Memory B cell (primary cell): Measurements from ENCODE around the gene DEFB121.
"Not testable (repeated sequence)": the region's sequence is repeated elsewhere in the genome, so short reads cannot be mapped to it uniquely, and the experiment has no call there.

Experiments used
- ATAC-seq: fragments of 150-1000 bp; cut with Tn5 transposase; 2 replicates; pipeline ENCODE4 v1.10.0; 2021; ENCODE audit warnings: low read depth, mild to moderate bottlenecking, moderate library complexity
- DNase-seq, 2 donors: peaks; one replicate each; pipeline ENCODE4 v3.0.0; 2022; ENCODE audit warnings: low spot score in 2 of 2
- H3K27ac Mint-ChIP-seq: one replicate; pipeline ENCODE4 v1.8.0; 2022; ENCODE audit warnings: mild to moderate bottlenecking, moderate library complexity, mixed read lengths
- H3K27me3 Mint-ChIP-seq: one replicate; pipeline ENCODE4 v1.8.0; 2022; ENCODE audit warnings: mixed read lengths
- H3K36me3 Mint-ChIP-seq: one replicate; pipeline ENCODE4 v1.8.0; 2022; ENCODE audit warnings: mild to moderate bottlenecking, mixed read lengths
- H3K4me1 Mint-ChIP-seq: one replicate; pipeline ENCODE4 v1.8.0; 2022; ENCODE audit warnings: mixed read lengths
- H3K4me3 Mint-ChIP-seq: one replicate; pipeline ENCODE4 v1.8.0; 2022; ENCODE audit warnings: mild to moderate bottlenecking, moderate library complexity, mixed read lengths
- H3K9me3 Mint-ChIP-seq: one replicate; pipeline ENCODE4 v1.8.0; 2022; ENCODE audit warnings: mixed read lengths

DEFB121 gene

GRCh38 chr20:31406115-31406514, at the start of gene DEFB121:
Gene DEFB121 (minus strand): TSS chr20:31406215. CDS start chr20:31406152, 63 bp downstream.
- H3K27me3 Mint-ChIP-seq = peaks cover 4% of the 10 kb centered on the region
- H3K27ac Mint-ChIP-seq = no peak within 1 kb of the TSS
- ATAC-seq (no peak), DNase-seq (no peak)
- peaks cover 1% of the 10 kb centered on the region for H3K9me3 Mint-ChIP-seq
- no peak within 1 kb of the TSS for H3K4me3 Mint-ChIP-seq
- H3K4me1 Mint-ChIP-seq = no peaks in the 10 kb centered on the region
- H3K36me3 Mint-ChIP-seq = no peaks in the 10 kb centered on the region

- no peaks in the 10 kb centered on the region for H3K36me3 Mint-ChIP-seq
- H3K9me3 Mint-ChIP-seq = no peaks in the 10 kb centered on the region
- no peak for DNase-seq
- ATAC-seq = no peak
- no peak overlapping the region for H3K27ac Mint-ChIP-seq
- peaks cover 14% of the 10 kb centered on the region for H3K27me3 Mint-ChIP-seq
- no peaks in the 10 kb centered on the region for H3K4me1 Mint-ChIP-seq
- H3K4me3 Mint-ChIP-seq = no peak overlapping the region
Observed at GRCh38 chr20:31454361-31454760, 48.3 kb upstream of the DEFB121 start.

- DNase-seq = no peak
- Mint-ChIP-seq H3K4me1 (no peaks in the 10 kb centered on the region), H3K27ac (no peak overlapping the region), H3K36me3 (no peaks in the 10 kb centered on the region), H3K27me3 (peaks cover 13% of the 10 kb centered on the region), H3K9me3 (peaks cover 3% of the 10 kb centered on the region), H3K4me3 (no peak overlapping the region)
- ATAC-seq = no peak
Observed at GRCh38 chr20:31452575-31452974, 46.6 kb upstream of the DEFB121 start.

- DNase-seq = no peak
Observed at GRCh38 chr20:31449511-31450414, 43.7 kb upstream of the DEFB121 start.

GRCh38 chr20:31446084-31446819, 40.2 kb upstream of the DEFB121 start:
- DNase-seq (no peak), ATAC-seq (no peak)
- Mint-ChIP-seq H3K9me3 (peaks cover 5% of the 10 kb centered on the region), H3K27me3 (peaks cover 5% of the 10 kb centered on the region), H3K4me3 (no peak overlapping the region), H3K36me3 (no peaks in the 10 kb centered on the region), H3K27ac (no peak overlapping the region), H3K4me1 (no peaks in the 10 kb centered on the region)

More at GRCh38 chr20:31449511-31450414, 43.7 kb upstream of the DEFB121 start:
- H3K27ac Mint-ChIP-seq = no peak overlapping the region
- H3K9me3 Mint-ChIP-seq = peaks cover 5% of the 10 kb centered on the region
- H3K4me3 Mint-ChIP-seq = no peak overlapping the region
- H3K4me1 Mint-ChIP-seq = no peaks in the 10 kb centered on the region
- H3K36me3 Mint-ChIP-seq = no peaks in the 10 kb centered on the region
- no peak for ATAC-seq
- peaks cover 11% of the 10 kb centered on the region for H3K27me3 Mint-ChIP-seq

- DNase-seq (no peak), ATAC-seq (no peak)
- Mint-ChIP-seq H3K36me3 (no peaks in the 10 kb centered on the region), H3K27me3 (peaks cover 5% of the 10 kb centered on the region), H3K9me3 (no peaks in the 10 kb centered on the region), H3K4me1 (no peaks in the 10 kb centered on the region), H3K27ac (no peak within 1 kb of the TSS), H3K4me3 (no peak within 1 kb of the TSS)
Observed at GRCh38 chr20:31440012-31440659, 34.1 kb upstream of the DEFB121 start, which contains the start of gene DEFB123. Gene DEFB123 (plus strand): TSS chr20:31440632. CDS start chr20:31440699, 67 bp downstream.

- Mint-ChIP-seq H3K4me3 (no peak overlapping the region), H3K27ac (no peak overlapping the region), H3K36me3 (no peaks in the 10 kb centered on the region), H3K9me3 (peaks cover 4% of the 10 kb centered on the region), H3K4me1 (no peaks in the 10 kb centered on the region), H3K27me3 (peaks cover 4% of the 10 kb centered on the region)
- no peak for ATAC-seq
- DNase-seq = no peak
Observed at GRCh38 chr20:31430568-31431115, 24.6 kb upstream of the DEFB121 start.

- not testable (repeated sequence) for H3K4me1 Mint-ChIP-seq, H3K4me3 Mint-ChIP-seq, ATAC-seq, H3K9me3 Mint-ChIP-seq, DNase-seq, H3K36me3 Mint-ChIP-seq, H3K27me3 Mint-ChIP-seq, H3K27ac Mint-ChIP-seq
Observed at GRCh38 chr20:31427576-31427975, 21.6 kb upstream of the DEFB121 start.

- H3K36me3 Mint-ChIP-seq, DNase-seq, H3K4me3 Mint-ChIP-seq, H3K27me3 Mint-ChIP-seq, ATAC-seq, H3K4me1 Mint-ChIP-seq, H3K27ac Mint-ChIP-seq, H3K9me3 Mint-ChIP-seq: not testable (repeated sequence)
Observed at GRCh38 chr20:31426891-31427551, 21.0 kb upstream of the DEFB121 start.

GRCh38 chr20:31425797-31426196, 19.8 kb upstream of the DEFB121 start:
- Mint-ChIP-seq H3K9me3 (peaks cover 4% of the 10 kb centered on the region), H3K27me3 (no peaks in the 10 kb centered on the region), H3K36me3 (no peaks in the 10 kb centered on the region), H3K27ac (no peak overlapping the region), H3K4me1 (no peaks in the 10 kb centered on the region), H3K4me3 (no peak overlapping the region)
- ATAC-seq (no peak), DNase-seq (no peak)

- peaks cover 4% of the 10 kb centered on the region for H3K27me3 Mint-ChIP-seq
- no peak overlapping the region for H3K4me3 Mint-ChIP-seq
- H3K4me1 Mint-ChIP-seq = no peaks in the 10 kb centered on the region
- no peak overlapping the region for H3K27ac Mint-ChIP-seq
- no peaks in the 10 kb centered on the region for H3K36me3 Mint-ChIP-seq
- peaks cover 2% of the 10 kb centered on the region for H3K9me3 Mint-ChIP-seq
- DNase-seq (no peak), ATAC-seq (no peak)
Observed at GRCh38 chr20:31418307-31418706, 12.3 kb upstream of the DEFB121 start.

- peaks cover 2% of the 10 kb centered on the region for H3K9me3 Mint-ChIP-seq
- DNase-seq = no peak
- peaks cover 4% of the 10 kb centered on the region for H3K27me3 Mint-ChIP-seq
- no peaks in the 10 kb centered on the region for H3K4me1 Mint-ChIP-seq
- no peaks in the 10 kb centered on the region for H3K36me3 Mint-ChIP-seq
- no peak for ATAC-seq
- no peak overlapping the region for H3K27ac Mint-ChIP-seq
- H3K4me3 Mint-ChIP-seq = no peak overlapping the region
Observed at GRCh38 chr20:31415653-31416052, 9.6 kb upstream of the DEFB121 start.

- Mint-ChIP-seq H3K4me1 (no peaks in the 10 kb centered on the region), H3K36me3 (no peaks in the 10 kb centered on the region), H3K27me3 (peaks cover 5% of the 10 kb centered on the region), H3K4me3 (no peak overlapping the region), H3K9me3 (peaks cover 3% of the 10 kb centered on the region), H3K27ac (no peak overlapping the region)
- DNase-seq = no peak
- ATAC-seq = no peak
Observed at GRCh38 chr20:31414381-31414780, 8.4 kb upstream of the DEFB121 start.
